ENCODE results near the gene SEPTIN14.
"Not testable (repeated sequence)": the region's sequence is repeated elsewhere in the genome, so short reads cannot be mapped to it uniquely, and the experiment has no call there.

SEPTIN14 gene

DNA sequence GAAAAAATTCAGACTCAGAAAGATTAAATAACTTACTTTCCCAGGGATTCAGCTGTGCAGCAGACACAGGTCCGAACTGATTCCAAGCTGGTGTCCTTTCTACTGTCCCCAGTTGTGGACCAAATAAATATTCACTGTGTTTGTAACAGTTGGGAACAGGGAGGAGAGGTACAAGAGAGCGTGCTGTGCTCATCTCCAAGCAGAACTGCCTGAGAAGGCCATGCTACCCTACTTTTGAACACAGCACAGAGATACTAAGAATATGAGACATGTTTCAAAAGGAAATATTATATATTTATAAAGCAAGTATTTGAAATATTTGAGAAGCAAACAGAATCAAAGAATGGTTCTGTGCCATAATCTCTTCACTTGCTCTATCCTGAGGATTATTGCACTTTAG lies at the start of gene SEPTIN14:
Gene SEPTIN14 (minus strand): TSS at position 101 of the 400 bp plus-strand sequence. CDS start 756 bp downstream, outside the sequence.
- not testable (repeated sequence) for DNase-seq (ENCODE audit: low read depth in 2 of 2)

DNA sequence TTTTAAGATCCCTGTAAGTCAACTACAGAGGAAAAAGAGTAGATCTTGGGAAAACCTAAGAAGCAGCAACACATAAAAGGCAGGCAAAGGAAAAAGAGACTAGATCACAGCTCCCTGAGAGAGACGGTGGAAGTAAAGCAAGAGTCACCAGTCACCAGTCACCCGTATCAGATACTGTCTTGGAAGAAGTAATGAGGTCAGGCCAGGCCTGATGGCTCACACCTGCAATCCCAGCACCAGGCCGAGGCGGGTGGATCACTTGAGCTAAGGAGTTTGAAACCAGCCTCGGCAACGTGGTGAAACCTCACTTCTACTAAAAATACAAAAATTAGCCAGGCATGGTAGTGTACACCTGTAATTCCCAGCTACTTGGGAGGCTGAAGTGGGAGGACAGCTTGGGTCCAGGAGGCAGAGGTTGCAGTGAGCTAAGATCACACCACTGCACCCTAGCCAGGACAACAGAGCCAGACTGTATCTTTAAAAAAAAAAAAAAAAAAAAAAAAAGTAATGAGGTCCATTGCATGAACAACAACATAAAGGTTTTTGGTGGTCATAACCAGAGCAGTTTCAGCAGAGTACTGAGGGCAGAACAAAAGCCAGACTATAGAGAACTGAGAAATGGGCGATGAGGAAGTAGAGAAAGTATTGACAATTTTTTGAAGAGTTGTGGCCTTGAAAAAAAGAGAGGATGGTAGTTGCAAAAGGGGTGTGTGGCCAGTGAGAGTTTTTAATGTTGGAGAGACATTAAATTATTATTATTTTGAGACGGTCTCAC lies 41.6 kb upstream of the SEPTIN14 start:
- DNase-seq (ENCODE audit: low read depth in 2 of 2): no peak

DNA sequence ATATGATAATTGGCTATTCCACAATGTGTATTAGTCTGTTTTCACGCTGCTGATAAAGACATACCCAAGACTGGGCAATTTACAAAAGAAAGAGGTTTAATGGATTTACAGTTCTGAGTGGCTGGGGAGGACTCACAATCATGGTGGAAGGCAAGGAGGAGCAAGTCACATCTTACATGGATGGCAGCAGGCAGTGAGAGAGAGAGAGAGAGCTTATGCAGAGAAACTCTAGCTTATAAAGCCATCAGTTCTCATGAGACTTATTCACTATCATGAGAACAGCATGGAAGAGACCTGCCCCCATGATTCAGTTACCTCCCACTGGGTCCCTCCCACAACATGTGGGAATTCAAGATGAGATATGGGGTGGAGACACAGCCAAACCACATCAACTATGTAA lies 38.5 kb upstream of the SEPTIN14 start:
- DNase-seq (ENCODE audit: low read depth in 2 of 2): not testable (repeated sequence)

DNA sequence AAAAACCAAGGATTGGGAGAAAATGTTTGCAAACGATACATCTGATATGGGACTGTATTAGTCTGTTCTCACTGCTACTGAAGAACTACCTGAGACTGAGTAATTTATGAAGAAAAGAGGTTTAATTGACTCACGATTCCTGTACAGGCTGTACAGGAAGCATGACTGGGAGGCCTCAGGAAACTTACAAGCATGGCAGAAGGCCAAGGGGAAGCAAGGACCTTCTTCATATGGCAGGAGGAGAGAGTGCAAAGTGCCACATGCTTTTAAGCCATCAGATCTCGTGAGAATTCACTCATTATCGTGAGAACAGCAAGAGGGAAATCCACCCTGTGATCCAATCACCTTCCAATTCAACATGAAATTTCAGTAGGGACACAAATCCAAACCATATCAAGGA lies 35.7 kb upstream of the SEPTIN14 start:
- DNase-seq (ENCODE audit: low read depth in 2 of 2): no peak

DNA sequence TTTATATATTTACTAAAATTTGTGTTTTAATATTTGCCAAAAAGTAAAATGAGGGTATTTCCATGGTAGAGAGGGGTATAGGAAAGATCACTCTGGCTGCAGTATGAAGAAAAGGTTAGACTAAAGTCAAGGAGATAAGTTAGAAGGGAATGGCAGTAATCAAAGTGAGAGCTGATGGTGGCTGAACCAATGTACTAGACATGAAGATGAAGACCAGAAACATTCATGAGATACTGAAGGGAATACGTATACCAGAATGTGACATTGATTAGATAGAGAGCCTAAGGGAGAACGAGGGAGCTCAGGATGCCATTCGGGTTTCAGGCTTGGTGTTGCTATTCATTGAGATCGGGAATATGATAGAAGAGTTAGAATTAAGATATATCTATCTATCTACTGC lies 32.5 kb upstream of the SEPTIN14 start:
- no peak for DNase-seq (ENCODE audit: low read depth in 2 of 2)

DNA sequence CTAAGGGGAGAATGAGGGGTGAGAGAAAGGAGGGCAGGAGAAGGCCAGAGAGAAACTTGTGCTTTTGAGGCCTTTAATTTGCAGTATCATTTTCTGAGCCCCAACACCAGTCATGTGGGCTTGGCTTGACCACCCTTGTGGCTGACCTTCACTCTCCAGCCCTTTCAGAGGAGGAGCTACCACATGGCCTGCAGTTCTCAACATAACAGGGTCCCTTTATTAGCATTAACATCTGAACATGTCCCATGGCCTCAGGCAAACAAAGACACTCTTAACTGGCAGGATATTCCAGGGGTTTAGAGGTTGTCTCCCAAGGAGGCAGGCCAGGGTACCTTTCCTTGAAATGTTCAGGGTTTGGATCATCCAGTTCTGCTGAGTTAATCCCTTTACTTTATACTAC lies 31.4 kb upstream of the SEPTIN14 start:
- DNase-seq (ENCODE audit: low read depth in 2 of 2): no peak

DNA sequence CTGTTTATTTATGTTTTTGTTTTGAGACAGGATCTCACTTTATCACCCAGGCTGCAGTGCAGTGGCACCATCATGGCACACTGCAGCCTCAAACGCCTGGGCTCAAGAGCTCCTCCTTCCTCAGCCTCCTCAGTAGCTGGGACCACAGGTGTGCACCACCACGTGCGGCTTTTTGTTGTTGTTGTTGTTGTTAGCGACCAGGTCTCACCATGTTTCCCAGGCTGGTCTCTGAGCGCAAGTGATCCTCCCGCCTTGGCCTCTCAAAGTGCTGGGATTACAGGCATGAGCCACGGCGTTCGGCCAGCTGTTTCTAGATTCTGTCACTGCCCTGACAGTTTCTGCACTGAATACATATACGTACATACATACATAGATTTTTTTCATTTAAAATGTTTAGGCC lies 25.8 kb upstream of the SEPTIN14 start:
- not testable (repeated sequence) for DNase-seq (ENCODE audit: low read depth in 2 of 2)

DNA sequence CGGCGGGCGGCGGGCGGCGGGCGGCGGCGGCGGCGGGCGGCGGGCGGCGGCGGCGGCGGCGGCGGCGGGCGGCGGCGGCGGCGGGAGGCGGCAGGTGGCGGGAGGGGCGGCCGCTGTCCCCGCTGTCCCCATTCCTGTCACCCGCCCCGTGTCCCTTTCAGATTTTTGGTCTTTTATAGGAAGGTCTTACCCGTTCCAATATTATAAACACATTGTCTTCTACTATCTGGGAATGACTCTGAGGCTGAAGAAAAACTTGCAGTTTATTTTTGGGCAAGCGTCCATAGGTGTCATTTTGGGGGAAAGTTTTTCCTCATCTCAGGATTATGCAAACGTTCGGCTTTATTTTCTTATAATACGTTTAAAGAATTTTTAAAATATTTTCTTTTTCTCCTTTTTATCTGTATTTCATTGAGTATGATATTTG lies 25.3 kb upstream of the SEPTIN14 start:
- no peak for DNase-seq (ENCODE audit: low read depth in 2 of 2)

DNA sequence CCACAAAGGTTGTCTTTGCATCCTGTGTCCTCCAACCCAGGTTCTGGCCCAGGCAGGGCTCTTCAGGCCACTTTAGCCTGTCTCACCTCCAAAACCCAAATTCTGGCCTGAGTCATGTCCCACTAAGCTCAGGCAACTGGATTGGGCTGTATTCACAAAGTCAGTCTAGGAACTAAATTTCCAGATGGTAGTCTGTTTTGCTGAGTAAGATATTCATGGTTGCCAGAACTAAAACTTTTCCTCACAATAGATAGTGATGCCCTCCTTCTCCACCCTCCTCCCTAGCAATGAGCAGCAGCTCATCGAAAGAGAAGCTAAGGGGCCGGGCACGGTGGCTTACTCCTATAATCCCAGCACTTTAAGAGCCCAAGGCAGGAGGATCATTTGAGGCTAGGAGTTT lies 21.8 kb upstream of the SEPTIN14 start:
- no peak for DNase-seq (ENCODE audit: low read depth in 2 of 2)

DNA sequence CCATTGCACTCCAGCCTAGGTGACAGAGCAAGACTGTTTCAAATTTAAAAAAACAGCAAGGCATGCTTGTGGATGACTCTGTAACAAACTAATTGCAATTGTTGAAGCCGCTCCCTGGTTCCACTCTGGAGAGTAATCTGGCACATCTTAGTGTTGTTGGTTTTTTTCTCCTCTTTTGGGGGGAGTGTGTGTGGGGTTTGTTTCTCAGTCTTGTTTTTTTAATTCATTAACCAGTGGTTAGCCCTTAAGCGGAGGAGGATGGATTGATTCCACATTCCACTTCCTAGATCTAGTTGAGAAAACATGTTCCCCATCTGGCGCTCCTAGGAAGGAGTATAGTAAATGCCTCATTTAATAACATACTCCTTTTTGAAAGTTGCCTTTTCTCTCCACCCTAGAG lies 16.1 kb upstream of the SEPTIN14 start:
- DNase-seq (ENCODE audit: low read depth in 2 of 2): no peak

DNA sequence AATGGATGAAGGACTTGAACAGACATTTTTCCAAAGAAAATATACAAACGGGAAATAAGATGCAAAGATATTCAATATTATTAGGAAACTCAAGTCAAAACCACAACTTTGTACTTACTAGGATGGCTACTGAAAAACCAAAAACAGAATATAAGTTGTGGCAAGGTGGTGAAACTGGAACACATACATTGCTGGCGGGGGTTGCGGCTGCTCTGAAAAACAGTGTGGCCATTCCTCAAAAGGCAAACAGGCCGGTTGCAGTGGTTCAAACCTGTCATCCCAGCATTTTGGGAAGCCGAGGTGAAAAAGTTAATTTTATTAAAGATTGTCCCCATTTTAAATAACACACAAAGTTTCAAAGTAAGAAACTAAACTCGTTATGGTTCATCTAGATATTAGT lies 14.8 kb upstream of the SEPTIN14 start:
- DNase-seq (ENCODE audit: low read depth in 2 of 2): no peak

DNA sequence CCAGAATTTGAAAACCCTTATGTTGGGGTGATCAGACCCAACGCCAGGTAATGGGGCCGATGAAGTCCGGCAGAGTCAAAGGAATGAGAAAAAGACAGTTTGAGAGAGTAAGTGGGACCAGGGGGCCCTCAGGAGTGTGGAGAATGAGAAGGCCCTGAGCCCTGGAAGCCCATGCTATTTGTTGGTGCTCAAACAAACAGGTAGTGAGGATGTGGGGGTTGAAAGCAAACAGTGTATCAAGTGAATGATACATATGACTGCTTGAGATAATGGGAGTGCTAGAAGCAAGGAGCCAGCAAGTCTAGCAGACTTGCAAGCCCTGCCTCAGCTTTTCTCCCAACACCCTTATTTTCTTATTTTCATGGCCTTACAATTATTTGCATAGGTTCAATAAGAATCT lies 11.2 kb upstream of the SEPTIN14 start:
- DNase-seq (ENCODE audit: low read depth in 2 of 2): no peak

DNA sequence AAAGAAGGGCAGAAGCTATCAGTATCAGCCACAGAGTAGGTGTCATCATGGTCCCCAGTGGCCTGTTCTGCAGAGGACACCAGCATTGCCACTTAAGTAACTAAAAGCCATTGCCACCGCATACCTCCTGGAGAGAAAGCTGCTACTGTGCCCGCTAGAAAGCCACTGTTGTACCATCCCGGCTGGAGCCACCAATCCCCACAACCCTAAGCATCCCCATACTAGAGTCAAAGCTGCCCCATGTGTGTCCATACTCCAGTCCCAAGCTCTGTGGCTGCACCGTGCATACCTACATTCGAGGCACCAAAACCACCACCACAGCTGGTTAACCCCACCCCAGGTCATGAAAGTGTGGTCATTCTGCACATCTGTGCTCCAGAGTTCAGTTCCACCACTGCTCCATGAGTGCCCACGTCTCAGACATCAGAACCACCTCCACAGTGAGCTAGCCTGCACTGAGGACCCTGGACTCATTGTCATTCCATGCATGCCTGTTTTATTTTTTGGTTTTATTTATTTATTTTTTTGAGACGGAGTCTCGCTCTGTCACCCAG lies 9.5 kb upstream of the SEPTIN14 start:
- DNase-seq (ENCODE audit: low read depth in 2 of 2): no peak

DNA sequence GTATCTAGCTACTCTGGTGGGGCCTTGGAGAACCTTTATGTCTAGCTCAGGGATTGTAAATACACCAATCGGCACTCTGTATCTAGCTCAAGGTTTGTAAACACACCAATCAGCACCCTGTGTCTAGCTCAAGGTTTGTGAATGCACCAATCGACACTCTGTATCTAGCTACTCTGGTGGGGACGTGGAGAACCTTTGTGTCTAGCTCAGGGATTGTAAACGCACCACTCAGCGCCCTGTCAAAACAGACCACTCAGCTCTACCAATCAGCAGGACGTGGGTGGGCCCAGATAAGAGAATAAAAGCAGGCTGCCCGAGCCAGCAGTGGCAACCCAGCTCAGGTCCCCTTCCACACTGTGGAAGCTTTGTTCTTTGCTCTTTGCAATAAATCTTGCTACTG lies 6.4 kb upstream of the SEPTIN14 start:
- DNase-seq (ENCODE audit: low read depth in 2 of 2): not testable (repeated sequence)

DNA sequence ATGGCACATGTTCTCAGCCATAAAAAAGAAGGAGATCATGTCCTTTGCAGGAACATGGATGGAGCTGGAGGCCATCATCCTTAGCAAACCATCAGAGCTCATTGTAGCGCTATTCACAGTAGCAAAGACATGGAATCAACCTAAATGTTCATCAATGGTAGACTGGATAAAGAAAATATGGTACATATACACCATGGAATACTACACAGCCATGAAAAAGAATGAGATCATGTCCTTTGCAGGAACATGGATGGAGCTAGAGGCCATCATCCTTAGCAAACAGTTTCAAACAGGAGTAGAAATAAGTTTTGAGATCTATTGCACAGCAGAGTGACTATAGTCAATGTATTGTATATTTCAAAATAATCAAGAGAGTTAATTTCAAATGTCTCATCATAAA lies 17.4 kb downstream of the SEPTIN14 start:
- not testable (repeated sequence) for DNase-seq (ENCODE audit: low read depth in 2 of 2)

DNA sequence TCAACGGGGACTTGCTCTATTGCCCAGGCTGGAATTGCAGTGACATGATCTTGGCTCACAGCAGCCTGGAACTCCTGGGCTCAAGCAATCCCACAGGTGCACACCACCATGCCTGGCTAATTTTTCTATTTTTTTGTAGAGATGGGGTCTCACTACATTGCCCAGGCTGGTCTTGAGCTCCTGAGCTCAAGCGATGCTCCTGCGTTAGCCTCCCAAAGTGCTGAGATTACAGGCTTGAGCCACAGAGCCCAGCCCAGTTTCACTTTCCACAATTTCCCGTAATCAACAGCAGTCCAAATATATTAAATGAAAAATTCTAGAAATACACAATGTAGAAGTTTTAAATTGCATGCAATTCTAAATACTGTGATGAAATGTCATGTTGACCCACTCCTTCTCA lies 24.0 kb downstream of the SEPTIN14 start:
- no peak for DNase-seq (ENCODE audit: low read depth in 2 of 2)

DNA sequence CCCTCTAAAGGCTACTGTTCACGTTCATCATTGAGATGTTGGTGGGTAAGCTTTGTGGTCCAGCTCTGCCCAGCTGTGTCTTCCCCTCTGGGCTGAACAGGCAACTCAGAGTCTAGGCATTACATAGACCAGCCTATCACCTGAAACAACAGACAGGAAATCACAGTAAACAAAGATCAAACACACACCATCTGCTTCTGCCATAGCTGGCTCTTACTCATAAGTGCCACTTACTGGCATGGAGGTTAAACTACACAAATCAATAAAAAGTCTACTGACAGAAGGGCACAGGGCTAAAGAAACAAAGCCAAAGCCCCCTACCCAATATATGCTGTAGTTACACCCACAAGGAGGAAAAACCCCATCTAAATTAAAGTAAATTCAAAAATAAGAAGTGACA lies 35.0 kb downstream of the SEPTIN14 start:
- no peak for DNase-seq (ENCODE audit: low read depth in 2 of 2)

DNA sequence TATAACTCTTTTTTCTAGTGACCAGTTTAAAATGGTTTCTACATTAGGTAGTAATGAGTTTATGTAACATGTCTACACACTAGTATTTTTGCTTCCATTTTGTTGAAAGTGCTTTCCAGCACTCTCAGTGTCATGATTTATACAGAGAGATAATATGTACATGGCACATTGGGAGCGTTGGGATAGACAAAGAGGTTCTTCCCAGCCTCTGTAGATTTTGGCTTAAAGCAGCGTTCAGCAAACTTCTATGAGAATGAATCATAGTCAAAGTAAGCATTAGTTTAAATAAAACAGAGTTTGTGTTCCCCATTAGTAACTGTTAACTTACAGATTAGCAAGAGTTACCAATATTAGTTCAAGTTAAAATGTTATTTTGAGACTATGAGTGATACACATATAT lies 43.9 kb downstream of the SEPTIN14 start:
- no peak for DNase-seq (ENCODE audit: low read depth in 2 of 2)

DNA sequence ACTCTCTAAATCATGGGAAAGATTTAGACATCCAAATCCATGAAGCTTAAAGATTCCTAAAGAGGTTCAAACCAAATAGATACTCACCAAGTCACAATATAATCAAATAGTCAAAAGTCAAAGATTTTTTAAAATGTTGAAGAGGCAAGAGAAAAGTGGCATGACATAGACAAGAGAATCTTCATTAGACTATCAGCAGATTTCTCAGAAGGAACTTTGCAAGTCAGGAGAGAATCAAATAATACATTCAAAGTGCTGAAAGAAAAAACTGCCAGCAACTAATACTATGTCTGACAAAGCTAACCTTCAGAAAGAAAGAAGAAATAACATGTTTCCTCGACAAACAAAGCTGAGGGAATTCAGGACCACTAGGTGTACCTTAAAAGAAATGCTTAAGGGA lies 65.3 kb downstream of the SEPTIN14 start:
- not testable (repeated sequence) for DNase-seq (ENCODE audit: low read depth in 2 of 2)

DNA sequence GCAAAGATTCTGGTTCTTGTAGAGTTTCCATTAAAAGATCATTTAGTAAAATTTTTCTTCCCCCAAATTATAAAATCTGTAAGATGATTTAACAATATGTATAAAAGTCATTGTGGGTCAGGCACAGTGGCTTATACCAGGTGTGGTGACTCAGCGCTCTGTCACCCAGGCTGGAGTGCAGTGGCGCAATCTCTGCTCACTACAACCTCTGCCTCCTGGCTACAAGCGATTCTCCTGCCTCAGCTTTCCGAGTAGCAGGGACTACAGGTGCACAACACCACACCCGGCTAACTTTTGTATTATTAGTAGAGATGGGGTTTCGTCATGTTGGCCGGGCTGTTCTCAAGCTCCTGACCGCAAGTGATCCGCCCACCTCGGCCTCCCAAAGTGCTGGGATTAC lies 68.0 kb downstream of the SEPTIN14 start:
- DNase-seq (ENCODE audit: low read depth in 2 of 2): no peak

DNA sequence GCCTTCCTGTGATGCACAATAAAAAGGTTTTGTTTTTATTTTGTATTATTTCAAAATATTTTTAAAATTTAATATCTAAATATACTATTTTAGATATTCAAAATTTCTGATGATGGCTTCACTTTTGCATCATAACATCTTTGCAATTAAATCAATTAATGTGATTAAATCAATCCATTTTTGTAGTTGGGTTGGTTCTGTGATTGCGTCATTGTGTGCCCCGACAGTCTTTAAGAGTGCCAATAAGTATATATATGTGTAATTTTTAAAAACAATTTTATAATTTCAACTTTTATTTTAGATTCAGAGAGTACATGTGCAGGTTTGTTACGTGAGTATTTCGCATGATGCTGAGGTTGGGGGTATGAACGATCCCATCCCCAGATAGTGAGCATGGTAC lies 70.5 kb downstream of the SEPTIN14 start:
- no peak for DNase-seq (ENCODE audit: low read depth in 2 of 2)

DNA sequence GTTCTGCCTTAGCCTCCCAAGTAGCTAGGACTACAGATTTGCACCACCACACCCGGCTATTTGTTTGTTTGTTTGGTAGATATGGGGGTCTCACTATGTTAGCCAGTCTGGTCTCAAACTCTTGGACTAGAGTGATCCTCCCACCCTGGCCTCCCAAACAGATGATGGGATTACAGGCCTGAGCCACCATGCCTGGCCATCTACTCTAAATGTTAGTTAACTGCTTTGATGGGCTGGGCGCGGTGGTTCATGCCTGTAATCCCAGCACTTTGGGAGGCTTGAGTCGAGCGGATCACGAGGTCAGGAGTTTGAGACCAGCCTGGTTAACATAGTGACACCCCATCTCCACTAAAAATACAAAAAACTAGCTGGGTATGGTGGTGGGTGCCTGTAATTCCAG lies 74.8 kb downstream of the SEPTIN14 start:
- no peak for DNase-seq (ENCODE audit: low read depth in 2 of 2)

DNA sequence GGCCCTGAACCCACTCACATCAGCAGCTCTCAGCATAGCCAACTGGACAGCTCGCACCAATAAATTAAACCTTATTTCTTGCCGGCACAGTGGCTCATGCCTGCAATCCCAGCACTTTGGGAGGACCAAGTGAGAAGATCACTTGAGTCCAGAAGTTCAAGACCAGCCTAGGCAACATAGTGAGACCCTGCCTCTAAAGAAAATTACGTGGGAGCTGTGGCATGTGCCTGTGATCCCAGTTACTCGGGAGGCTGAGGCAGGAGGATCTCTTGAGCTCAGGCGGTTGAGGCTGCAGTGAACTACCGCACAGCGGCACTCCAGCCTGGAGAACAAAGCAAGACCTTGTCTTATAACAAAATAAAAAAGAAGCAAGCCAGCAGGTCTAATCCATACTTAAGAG lies 75.7 kb downstream of the SEPTIN14 start:
- DNase-seq (ENCODE audit: low read depth in 2 of 2): no peak

DNA sequence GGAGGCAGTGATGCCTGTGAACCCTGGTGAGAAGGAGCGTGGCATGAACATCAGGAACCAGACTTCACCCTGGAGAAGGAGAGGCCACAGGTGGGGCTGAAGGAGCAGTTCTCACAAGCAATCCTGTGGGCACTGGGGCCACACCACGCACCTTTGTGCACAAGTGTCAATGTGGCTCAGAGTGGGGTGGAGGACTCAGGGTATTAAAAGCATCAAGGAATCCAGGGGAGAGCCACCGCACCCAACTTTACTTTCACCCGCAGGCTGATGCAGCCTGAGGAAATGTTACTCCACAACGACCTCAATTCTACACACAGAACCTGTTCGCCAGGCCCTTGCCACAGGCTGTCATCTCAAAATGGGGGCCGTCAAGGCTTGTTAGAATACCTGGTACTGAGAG lies 77.1 kb downstream of the SEPTIN14 start:
- DNase-seq (ENCODE audit: low read depth in 2 of 2): not testable (repeated sequence)
